Measurements from ENCODE around the gene PSMD2. TPM values are rescaled to one million over a fixed set of nuclear protein-coding genes. Genes with fewer than 3 reads are reported as not detected.
A peak's percentile ranks its signal among the peaks of the same experiment; 100 is the strongest.
"Not testable (repeated sequence)": the region's sequence is repeated elsewhere in the genome, so short reads cannot be mapped to it uniquely, and the experiment has no call there.

PSMD2 gene
- total RNA-seq, 1 experiment from 2014 or later: 302 TPM

DNA sequence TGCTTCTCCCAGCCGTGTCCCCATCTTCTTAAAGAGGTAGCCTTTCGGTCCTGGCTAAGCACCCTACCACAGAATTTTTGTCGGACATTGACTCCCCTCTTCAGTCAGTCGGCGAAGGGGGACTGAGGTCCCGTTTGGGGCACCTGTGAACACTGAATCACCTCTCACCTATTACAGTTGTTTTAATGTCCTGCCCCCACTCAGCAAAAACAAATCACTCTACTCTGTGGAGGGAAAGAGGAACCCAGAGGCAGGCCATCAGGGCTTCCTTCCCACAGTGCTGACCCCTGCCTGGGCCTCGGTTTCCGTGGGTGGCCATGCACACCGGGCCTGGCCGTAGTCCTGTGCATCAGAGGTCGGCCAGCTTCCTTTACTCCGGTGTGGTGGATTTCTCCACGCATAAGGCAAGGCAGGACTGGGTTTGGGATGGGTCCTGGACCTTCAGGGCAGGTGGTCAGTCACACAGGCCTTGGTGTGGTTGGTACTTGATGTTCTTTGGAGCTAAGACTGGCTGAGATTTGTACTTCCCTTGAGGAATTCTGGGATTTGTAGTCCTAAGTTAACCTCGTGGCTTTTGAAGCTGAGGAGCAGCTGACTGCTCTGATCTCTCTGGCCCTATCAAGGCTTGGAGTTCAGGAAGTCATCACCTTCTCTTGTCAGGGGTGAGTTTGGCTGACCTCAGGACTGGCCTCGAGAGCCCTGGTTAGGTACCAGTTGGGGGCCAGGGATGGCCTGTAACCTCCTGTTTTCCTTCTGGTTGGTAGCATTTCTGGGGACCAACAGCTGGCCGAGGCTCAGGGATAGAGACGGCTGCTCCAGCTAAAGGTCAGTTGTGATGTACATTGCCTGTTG, 37.7 kb downstream of the PSMD2 start:
- H3K4me3 ChIP-seq: peak overlapping the region; percentile 63
- peaks cover 32% of the 10 kb centered on the region for H3K36me3 ChIP-seq
- no peak overlapping the region; the same call in 1 of the 2 replicates for H3K27ac ChIP-seq
- no peaks in the 10 kb centered on the region for H3K27me3 ChIP-seq
- H3K9me3 ChIP-seq (replicated peaks): no peaks in the 10 kb centered on the region
- H3K4me1 ChIP-seq: peaks cover 7% of the 10 kb centered on the region; the same call in 1 of the 2 replicates
- DNase-seq: peak in 1 of 2 experiments; percentile 51

DNA sequence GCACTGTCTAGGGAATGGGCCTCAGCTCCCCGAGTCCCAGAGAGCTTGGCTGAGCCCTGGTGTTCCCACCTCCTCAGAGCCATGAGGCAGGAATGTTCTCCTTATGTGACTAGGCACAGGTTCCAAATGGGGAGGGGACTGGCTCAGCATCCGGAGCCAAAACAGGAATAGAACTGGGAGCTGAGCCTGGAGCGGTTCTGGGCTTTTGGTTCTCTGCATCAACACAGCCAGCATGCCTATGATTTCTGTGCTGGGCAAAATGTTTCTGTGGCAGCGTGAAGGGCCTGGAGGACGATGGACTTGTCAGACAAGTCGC, 38.3 kb downstream of the PSMD2 start, which contains the start of gene FAM131A:
Gene FAM131A, plus strand, starts transcription at position 202 of the 316 bp plus-strand sequence. Its CDS starts 31 bp downstream, at position 233.
- Histone ChIP-seq H3K9me3 (replicated peaks) (no peaks in the 10 kb centered on the region), H3K4me3 (peak within 1 kb of the TSS; percentile 63), H3K27me3 (no peaks in the 10 kb centered on the region), H3K36me3 (peaks cover 26% of the 10 kb centered on the region), H3K27ac (no peak within 1 kb of the TSS), H3K4me1 (peaks cover 7% of the 10 kb centered on the region; the same call in 1 of the 2 replicates)
- no peak for DNase-seq

DNA sequence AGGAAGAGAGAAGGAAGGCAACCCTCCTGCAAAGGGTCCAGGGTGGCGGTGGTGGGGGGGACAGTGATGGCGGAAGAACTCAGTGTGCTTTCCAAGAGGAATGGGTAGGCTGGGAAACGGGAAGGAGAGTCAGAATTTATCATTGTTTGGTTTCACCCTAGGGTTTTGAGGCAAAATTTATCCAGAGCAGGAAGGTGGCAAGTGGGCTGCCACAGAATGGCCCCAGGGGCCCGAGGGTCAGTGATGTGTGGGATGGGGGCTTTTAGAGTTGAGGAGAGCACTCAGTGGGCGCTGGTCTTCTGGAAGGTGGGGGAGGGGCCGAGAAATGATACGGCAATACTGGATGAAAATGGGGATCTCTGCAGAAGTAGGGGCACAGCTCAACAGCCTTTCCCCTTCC, 38.9 kb downstream of the PSMD2 start:
- peaks cover 20% of the 10 kb centered on the region for H3K36me3 ChIP-seq
- H3K27me3 ChIP-seq: no peaks in the 10 kb centered on the region
- no peak overlapping the region for H3K4me3 ChIP-seq
- no peak overlapping the region for H3K27ac ChIP-seq
- H3K9me3 ChIP-seq (replicated peaks): no peaks in the 10 kb centered on the region
- DNase-seq: no peak
- H3K4me1 ChIP-seq: peaks cover 7% of the 10 kb centered on the region; the same call in 1 of the 2 replicates

DNA sequence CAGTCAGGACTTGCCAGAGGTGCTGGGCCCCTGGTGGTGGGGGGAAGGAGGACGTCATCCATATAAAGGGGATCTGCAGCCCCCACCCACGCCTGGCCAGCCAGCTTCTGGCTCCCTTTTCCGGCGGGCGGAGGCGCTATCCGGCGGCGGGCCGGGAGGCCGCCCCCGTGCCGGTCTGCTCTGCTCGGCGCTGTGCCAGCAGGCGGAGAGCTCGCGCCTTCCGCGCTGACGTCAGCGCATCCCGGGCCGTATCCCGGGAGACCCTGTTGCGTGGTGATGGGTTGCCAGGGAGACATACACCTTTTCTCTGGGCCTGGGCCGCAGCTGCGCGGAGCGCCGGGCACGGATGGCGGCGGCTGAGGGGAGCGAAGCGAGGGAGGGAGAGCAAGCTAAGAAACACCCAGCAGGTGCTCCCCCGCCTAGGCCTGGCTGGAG, 39.5 kb downstream of the PSMD2 start:
- no peaks in the 10 kb centered on the region for H3K9me3 ChIP-seq (replicated peaks)
- no peak overlapping the region for H3K4me3 ChIP-seq
- peaks cover 16% of the 10 kb centered on the region for H3K36me3 ChIP-seq
- no peak overlapping the region for H3K27ac ChIP-seq
- H3K27me3 ChIP-seq: no peaks in the 10 kb centered on the region
- H3K4me1 ChIP-seq: peaks cover 7% of the 10 kb centered on the region; the same call in 1 of the 2 replicates
- DNase-seq: no peak

DNA sequence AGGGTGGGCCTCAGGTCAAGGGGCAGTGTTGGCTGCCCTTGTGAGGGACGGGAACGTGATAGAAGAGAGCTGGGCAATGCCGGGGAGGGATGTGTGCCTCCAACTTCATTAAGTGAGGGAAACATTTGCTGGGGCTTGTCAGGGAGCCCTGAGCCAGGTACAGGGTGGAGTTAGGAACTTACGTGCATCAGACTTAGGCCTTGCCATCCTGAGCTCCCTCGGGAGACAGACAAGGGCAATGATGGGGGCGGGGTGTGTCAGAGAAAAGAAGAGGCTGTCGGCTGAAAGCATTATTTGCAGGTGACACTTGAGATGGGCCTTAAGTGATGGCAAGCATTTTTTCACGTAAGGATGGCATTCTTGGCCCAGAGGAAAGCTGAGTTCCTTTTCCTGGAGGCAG, 40.0 kb downstream of the PSMD2 start:
- Histone ChIP-seq H3K27ac (no peak overlapping the region), H3K9me3 (replicated peaks) (no peaks in the 10 kb centered on the region), H3K27me3 (no peaks in the 10 kb centered on the region), H3K4me3 (no peak overlapping the region), H3K4me1 (peaks cover 7% of the 10 kb centered on the region; the same call in 1 of the 2 replicates), H3K36me3 (peaks cover 12% of the 10 kb centered on the region)
- no peak for DNase-seq

DNA sequence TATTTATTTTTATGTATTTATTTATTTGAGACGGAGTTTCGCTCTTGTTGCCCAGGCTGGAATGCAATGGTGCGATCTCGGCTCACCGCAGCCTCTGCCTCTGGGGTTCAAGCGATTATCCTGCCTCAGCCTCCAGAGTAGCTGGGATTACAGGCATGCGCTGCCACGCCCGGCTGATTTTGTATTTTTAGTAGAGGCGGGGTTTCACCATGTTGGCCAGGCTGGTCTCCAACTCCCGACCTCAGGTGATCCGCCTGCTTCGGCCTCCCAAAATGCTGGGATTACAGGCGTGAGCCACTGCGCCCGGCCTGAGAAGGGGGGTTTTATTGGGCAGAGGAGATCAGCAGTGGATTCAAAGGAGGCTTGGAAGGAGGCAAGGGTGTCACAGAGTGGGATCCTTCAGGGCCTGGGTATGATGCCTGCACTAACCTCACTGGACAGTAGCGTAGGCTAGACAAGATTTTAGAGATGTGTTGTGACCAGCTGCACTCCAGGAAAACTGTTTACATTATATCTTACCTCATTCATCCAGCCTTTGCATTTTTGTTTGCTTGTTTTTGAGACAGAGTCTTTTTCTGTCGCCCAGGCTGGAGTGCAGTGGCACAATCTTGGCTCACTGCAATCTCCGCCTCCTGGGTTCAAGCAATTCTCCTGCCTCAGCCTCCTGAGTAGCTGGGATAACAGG, 40.6 kb downstream of the PSMD2 start:
- H3K27ac ChIP-seq; H3K27me3 ChIP-seq; H3K36me3 ChIP-seq; H3K9me3 ChIP-seq (replicated peaks); H3K4me1 ChIP-seq; H3K4me3 ChIP-seq; DNase-seq: not testable (repeated sequence)

DNA sequence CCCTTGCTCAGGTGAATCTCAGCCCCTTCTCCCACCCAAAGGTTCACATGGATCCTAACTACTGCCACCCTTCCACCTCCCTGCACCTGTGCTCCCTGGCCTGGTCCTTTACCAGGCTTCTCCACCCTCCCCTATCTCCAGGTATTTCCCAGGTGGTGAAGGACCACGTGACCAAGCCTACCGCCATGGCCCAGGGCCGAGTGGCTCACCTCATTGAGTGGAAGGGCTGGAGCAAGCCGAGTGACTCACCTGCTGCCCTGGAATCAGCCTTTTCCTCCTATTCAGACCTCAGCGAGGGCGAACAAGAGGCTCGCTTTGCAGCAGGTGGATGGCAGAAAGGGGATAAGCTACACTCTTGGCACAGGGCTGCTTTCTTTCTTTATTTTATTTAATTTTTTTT, 42.9 kb downstream of the PSMD2 start:
- Histone ChIP-seq H3K27me3 (no peaks in the 10 kb centered on the region), H3K4me3 (no peak overlapping the region), H3K27ac (no peak overlapping the region), H3K4me1 (peaks cover 1% of the 10 kb centered on the region; the same call in 1 of the 2 replicates), H3K36me3 (no peaks in the 10 kb centered on the region), H3K9me3 (replicated peaks) (no peaks in the 10 kb centered on the region)
- DNase-seq: no peak

DNA sequence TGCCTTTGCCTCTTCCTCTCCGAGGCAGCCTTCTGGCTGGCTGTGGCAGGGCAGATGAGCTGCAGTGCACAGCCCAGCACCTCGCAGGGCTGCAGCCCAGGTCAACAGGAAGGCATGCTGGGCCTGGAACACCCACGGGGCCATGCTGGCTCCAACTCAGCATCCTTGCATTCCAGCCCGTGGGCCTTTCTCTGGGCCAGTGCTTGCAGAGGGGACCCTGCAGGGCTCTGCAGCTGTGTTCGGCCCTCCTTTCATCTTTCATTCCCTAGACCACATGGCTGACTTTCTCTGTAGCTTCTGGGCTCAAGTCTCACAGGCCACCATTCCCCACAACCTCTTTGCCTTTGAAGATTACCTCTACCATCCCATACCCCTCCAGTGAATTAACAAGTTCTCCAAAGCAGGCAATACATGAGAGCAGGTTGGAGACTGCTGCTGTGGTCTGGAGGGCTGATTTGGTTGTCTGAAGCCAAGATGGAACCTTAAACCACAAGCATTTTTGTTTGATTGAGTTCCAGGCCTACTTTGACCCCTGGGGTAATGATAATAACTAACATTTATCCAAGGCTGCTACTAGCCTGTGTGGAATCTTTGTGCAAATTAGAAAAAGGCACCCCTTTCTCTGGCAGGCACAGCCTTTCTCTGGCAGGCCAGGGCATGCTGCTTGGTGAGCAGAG, 44.3 kb downstream of the PSMD2 start:
- Histone ChIP-seq H3K36me3 (no peaks in the 10 kb centered on the region), H3K27ac (no peak overlapping the region), H3K9me3 (replicated peaks) (no peaks in the 10 kb centered on the region), H3K4me3 (no peak overlapping the region), H3K4me1 (no peaks in the 10 kb centered on the region), H3K27me3 (no peaks in the 10 kb centered on the region)
- DNase-seq: peak in 1 of 2 experiments; percentile 32

DNA sequence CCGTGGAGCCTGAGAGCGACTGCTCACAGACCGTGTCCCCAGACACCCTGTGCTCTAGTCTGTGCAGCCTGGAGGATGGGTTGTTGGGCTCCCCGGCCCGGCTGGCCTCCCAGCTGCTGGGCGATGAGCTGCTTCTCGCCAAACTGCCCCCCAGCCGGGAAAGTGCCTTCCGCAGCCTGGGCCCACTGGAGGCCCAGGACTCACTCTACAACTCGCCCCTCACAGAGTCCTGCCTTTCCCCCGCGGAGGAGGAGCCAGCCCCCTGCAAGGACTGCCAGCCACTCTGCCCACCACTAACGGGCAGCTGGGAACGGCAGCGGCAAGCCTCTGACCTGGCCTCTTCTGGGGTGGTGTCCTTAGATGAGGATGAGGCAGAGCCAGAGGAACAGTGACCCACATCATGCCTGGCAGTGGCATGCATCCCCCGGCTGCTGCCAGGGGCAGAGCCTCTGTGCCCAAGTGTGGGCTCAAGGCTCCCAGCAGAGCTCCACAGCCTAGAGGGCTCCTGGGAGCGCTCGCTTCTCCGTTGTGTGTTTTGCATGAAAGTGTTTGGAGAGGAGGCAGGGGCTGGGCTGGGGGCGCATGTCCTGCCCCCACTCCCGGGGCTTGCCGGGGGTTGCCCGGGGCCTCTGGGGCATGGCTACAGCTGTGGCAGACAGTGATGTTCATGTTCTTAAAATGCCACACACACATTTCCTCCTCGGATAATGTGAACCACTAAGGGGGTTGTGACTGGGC, 45.7 kb downstream of the PSMD2 start:
- Histone ChIP-seq H3K36me3 (no peaks in the 10 kb centered on the region), H3K27me3 (no peaks in the 10 kb centered on the region), H3K27ac (no peak overlapping the region), H3K4me1 (no peaks in the 10 kb centered on the region), H3K4me3 (no peak overlapping the region), H3K9me3 (replicated peaks) (no peaks in the 10 kb centered on the region)
- no peak for DNase-seq

DNA sequence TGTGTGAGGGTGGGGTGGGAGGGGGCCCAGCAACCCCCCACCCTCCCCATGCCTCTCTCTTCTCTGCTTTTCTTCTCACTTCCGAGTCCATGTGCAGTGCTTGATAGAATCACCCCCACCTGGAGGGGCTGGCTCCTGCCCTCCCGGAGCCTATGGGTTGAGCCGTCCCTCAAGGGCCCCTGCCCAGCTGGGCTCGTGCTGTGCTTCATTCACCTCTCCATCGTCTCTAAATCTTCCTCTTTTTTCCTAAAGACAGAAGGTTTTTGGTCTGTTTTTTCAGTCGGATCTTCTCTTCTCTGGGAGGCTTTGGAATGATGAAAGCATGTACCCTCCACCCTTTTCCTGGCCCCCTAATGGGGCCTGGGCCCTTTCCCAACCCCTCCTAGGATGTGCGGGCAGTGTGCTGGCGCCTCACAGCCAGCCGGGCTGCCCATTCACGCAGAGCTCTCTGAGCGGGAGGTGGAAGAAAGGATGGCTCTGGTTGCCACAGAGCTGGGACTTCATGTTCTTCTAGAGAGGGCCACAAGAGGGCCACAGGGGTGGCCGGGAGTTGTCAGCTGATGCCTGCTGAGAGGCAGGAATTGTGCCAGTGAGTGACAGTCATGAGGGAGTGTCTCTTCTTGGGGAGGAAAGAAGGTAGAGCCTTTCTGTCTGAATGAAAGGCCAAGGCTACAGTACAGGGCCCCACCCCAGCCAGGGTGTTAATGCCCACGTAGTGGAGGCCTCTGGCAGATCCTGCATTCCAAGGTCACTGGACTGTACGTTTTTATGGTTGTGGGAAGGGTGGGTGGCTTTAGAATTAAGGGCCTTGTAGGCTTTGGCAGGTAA, 46.5 kb downstream of the PSMD2 start:
- DNase-seq: no peak
- Histone ChIP-seq H3K4me3 (no peak overlapping the region), H3K36me3 (no peaks in the 10 kb centered on the region), H3K4me1 (no peaks in the 10 kb centered on the region), H3K9me3 (replicated peaks) (no peaks in the 10 kb centered on the region), H3K27me3 (no peaks in the 10 kb centered on the region), H3K27ac (no peak overlapping the region)

DNA sequence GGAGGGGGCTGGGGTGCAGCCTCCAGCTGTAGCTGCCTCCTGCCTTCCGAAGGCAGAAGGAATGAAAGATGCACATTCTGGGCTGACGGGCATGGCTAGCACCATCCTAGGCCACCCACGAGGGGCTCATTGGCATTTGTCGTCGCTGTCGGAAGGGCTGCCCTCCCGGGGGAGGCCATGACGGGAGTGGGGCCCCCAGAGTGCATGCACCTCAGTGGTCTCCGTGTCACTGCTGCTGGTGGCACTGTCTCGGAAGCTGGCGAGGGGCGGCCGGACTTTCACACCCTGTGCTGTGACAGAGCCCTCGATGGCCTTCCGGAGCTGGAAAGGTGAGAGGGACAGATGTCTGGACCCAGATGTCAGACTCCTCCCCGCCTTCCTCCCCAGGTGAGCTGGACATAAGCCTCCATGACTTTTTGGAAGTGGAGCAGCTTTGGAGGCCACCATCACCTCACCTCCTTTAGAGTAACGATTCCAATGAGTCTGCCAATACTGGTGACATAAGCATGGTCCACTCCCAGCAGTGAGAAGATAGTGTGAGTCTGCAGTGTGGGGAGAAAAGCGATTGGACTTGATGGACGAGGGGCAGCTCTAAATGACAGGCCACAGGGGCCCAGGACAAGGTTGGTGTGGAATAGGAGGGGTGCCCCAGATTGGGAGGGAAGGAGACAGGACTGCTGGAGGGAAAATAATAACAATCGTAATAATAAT, 47.6 kb downstream of the PSMD2 start:
- no peak overlapping the region for H3K27ac ChIP-seq
- no peaks in the 10 kb centered on the region for H3K4me1 ChIP-seq
- DNase-seq: no peak
- H3K36me3 ChIP-seq: no peaks in the 10 kb centered on the region
- H3K4me3 ChIP-seq: no peak overlapping the region
- H3K27me3 ChIP-seq: no peaks in the 10 kb centered on the region
- H3K9me3 ChIP-seq (replicated peaks): no peaks in the 10 kb centered on the region

DNA sequence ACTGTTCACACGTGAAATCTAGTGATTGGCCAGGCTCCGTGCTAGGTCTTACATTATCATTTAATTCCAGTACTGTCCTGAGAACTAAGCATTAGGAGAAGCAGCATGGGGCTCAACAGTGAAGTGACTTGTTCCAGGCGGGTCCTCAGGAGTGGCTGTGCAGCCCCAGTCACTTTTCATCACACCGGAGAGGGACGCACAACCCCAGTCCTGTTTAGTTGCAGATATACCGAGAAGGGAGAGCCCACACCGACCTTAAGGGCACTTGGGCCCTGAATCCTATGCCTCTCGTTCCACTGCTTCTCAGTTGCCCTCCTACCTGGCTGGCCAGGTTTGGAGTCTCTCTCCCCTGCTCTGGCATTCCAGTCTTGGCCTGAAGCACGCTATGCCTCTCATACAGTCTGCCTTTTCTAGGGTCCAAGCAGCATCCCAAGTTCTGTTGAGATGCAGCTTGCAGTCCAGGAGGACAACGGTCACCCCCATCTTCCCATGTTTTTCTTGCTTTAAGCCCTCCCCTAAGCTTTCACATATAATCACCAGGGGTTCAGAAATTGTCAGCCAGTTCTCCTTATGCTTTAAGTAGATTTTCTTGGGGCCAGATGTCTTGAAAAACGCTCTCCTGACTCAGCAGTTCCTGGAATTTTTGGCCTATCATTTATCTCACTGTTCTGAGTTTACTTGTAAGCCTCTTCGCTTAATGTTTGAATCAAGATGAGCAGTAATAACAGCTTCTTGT, 48.4 kb downstream of the PSMD2 start:
- no peaks in the 10 kb centered on the region for H3K36me3 ChIP-seq
- no peaks in the 10 kb centered on the region for H3K4me1 ChIP-seq
- H3K4me3 ChIP-seq: no peak overlapping the region
- no peaks in the 10 kb centered on the region for H3K27me3 ChIP-seq
- no peak overlapping the region for H3K27ac ChIP-seq
- DNase-seq: no peak
- H3K9me3 ChIP-seq (replicated peaks): no peaks in the 10 kb centered on the region

DNA sequence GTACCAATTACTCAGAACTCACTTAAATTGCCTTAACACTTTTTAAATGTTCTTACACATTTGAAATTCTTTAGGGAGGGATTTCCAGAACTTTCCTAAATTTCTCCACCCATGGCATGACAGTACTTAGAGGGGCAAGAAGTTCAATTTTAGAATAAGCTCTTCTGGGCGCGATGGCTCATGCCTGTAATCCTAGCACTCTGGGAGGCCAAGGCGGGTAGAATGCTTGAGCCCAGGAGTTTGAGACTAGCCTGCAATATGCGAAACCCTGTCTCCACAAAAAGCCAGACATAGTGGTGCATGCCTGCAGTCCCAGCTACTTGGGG, 49.0 kb downstream of the PSMD2 start:
- Histone ChIP-seq H3K27me3 (no peaks in the 10 kb centered on the region), H3K9me3 (replicated peaks) (no peaks in the 10 kb centered on the region), H3K36me3 (no peaks in the 10 kb centered on the region), H3K27ac (no peak overlapping the region), H3K4me3 (no peak overlapping the region), H3K4me1 (no peaks in the 10 kb centered on the region)
- DNase-seq: no peak

Measured in SJCRH30 (cell line).